Heart right ventricle (tissue), 16 donors: Measurements from ENCODE around the gene MAP3K1. TPM values are rescaled to one million over a fixed set of nuclear protein-coding genes. Genes with fewer than 3 reads are reported as not detected.
"Not testable (repeated sequence)": the region's sequence is repeated elsewhere in the genome, so short reads cannot be mapped to it uniquely, and the experiment has no call there.

Source experiments
- ATAC-seq, 8 donors: fragments of 200-7000 bp; cut with Tn5 transposase; one replicate each; pipeline ENCODE4 v1.9.1; 2020; ENCODE audit warnings: mild to moderate bottlenecking in 8 of 8, moderate library complexity in 8 of 8, moderate number of reproducible peaks in 1 of 8
- DNase-seq, 2 donors: peaks; one replicate each; pipeline ENCODE4 v3.0.0-alpha.2; 2020
- H3K27ac ChIP-seq, 10 donors: fragments of 200-600 bp; sonication (generic) in 2 of 10; one replicate each; pipeline versions ENCODE4 v1.5.0 to v1.8.0; 2020 to 2022; ENCODE audit warnings: mild to moderate bottlenecking in 3 of 10
- H3K27me3 ChIP-seq, 7 donors: fragments of 200-600 bp; one replicate each; pipeline ENCODE4 v1.8.0; 2021 to 2022; ENCODE audit warnings: mild to moderate bottlenecking in 2 of 7
- H3K36me3 ChIP-seq, 9 donors: fragments of 200-600 bp; sonication (generic) in 1 of 9; one replicate each; pipeline versions ENCODE4 v1.5.0 to v1.8.0; 2020 to 2022; ENCODE audit warnings: mild to moderate bottlenecking in 2 of 9
- H3K4me1 ChIP-seq, 9 donors: fragments of 200-600 bp; sonication (generic) in 1 of 9; one replicate each; pipeline versions ENCODE4 v1.5.0 to v1.8.0; 2020 to 2022; ENCODE audit warnings: mild to moderate bottlenecking in 4 of 9
- H3K4me3 ChIP-seq, 10 donors: fragments of 200-600 bp; sonication (generic) in 2 of 10; one replicate each; pipeline versions ENCODE4 v1.5.0 to v1.8.0; 2020 to 2022; ENCODE audit warnings: mild to moderate bottlenecking in 7 of 10, moderate library complexity in 2 of 10
- H3K9me3 ChIP-seq, 11 donors: fragments of 200-600 bp in 10 of 11; sonication (generic) in 2 of 11; one replicate each; pipeline versions ENCODE4 v1.5.0 to v1.8.0; 2013 to 2022; ENCODE audit warnings: mild to moderate bottlenecking in 2 of 11, control low read depth in 1 of 11, moderate library complexity in 1 of 11
- WGBS, 2 donors: extraction: QIAGEN DNeasy Blood & Tissue Kit; methylation state at CpG; one replicate each; pipeline ENCODE4 v1.1.7; 2013; ENCODE audit warnings: inconsistent platforms in 1 of 2; 5-methylcytosine and 5-hydroxymethylcytosine counted together
- intact Hi-C, 10 donors: fragments of 100-400 bp; cut with DNase I; formaldehyde crosslinking; loops; one replicate each; pipeline versions ENCODE4 v1.11.1 to v1.14.2; 2022
- polyA plus RNA-seq, 2 donors: library from polyadenylated mRNA; stranded (reverse); fragments of 200-250 nt; gene quantifications; one replicate each; pipeline ENCODE4 v1.2.3, GENCODE V29; 2013
- total RNA-seq, 10 donors: library from RNA; stranded (reverse); fragmentation: NEBNext Ultra II Directional in 3 of 10; extraction: Animal tissue kit (Norgen Biotek cat#: 25700) in 3 of 10; gene quantifications; one replicate each; pipeline versions ENCODE4 v1.2.1 to v1.2.4, GENCODE V29; 2021 to 2023
- TF ChIP-seq, protein P1 (sequence below), 9 donors: fragments of 200-600 bp; sonication (generic) in 2 of 9; IDR thresholded peaks; one replicate each; pipeline versions ENCODE4 v1.5.0 to v1.8.0; 2021 to 2022; ENCODE audit warnings: antibody characterized with exemption in 9 of 9, mild to moderate bottlenecking in 5 of 9, moderate library complexity in 1 of 9
- donor health status: Arrhythmogenic right ventricular cardiomyopathy.
- donor health status: ischemic (EF 13 %, LVEDD 7.1; RV severe dilation, severe dysfunction).
- donor health status: healthy with polysubstance abuse.
- donor health status: DM: no; HTN: yes; CAD: no.
- donor health status: DM: no; HTN: no; CAD: no.
- donor health status: ischemic (EF 25% LVEDD 6.9; RV normal size, moderate dysfunction).
- donor health status: ischemic (EF 25% LVEDD 5.7; RV mildly dilated, moderate dysfunction).
- donor health status: healthy.
- donor health status: DM: yes; HTN: yes; CAD: no.
- donor health status: Ischemic cardiomyopathy.
- donor health status: ischemic (EF 35%, LVEDD 5.7; RV mildly dilated, moderate dysfunction).
- donor health status: nonischemic (EF 11% LVEDD 7.7; RV severe dilation, severe dysfunction).
- donor health status: DM: yes; HTN: yes; CAD: no.
- donor health status: PGD.
- donor health status: ischemic (EF 29% LVEDD 5.4; RV normal size, mild dysfunction).
- donor health status: nonischemic (EF 23%, LVEDD 6.1; RV moderate dilation, normal function).

Gene MAP3K1
- total and polyA plus RNA-seq, 12 donors = 1.7 to 13.3 (median 6.3) TPM

DNA sequence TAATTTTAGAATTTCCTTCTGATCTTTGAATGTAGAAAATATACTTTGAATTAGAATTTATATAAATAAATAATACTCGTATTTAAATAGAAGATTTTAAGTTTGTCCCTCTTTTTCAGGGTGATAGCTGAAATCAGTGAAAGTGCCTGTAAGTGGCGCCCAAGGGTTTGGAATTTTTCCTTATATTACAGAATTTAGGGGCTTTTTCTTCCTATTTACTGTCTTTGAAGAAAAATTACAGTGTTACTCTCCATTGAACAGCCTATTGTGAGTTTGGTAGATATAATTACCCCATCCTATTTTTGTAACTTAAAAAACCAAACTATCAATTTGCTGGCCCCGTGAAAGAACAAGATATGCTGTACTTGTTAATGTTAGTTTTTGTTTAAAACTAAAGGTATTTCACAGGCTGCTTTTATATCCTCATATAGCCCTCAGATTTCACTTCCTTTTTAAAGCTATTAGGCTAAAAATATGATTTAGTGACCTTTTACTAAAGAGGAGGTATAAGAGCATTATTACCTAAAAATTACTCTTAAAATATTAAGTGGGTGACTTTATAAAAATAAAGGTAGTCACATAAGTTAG is 3.2 kb downstream of the MAP3K1 start:
- Histone ChIP-seq H3K36me3 (peaks cover 0 to 7% (median 0%) of the 10 kb centered on the region in 9 donors), H3K9me3 (no peaks in the 10 kb centered on the region), H3K27me3 (no peaks in the 10 kb centered on the region), H3K4me1 (peaks cover 5 to 69% (median 53%) of the 10 kb centered on the region in 9 donors), H3K4me3 (peak overlapping the region in 8 of 10 donors; percentile 3 to 94 (median 82)), H3K27ac (peak overlapping the region in 9 of 10 donors; percentile 3 to 99 (median 95))
- 37 to 53% methylated on average over 3 of the region's 3 CpGs for WGBS, 2 donors
- TF ChIP-seq, protein P1, sequence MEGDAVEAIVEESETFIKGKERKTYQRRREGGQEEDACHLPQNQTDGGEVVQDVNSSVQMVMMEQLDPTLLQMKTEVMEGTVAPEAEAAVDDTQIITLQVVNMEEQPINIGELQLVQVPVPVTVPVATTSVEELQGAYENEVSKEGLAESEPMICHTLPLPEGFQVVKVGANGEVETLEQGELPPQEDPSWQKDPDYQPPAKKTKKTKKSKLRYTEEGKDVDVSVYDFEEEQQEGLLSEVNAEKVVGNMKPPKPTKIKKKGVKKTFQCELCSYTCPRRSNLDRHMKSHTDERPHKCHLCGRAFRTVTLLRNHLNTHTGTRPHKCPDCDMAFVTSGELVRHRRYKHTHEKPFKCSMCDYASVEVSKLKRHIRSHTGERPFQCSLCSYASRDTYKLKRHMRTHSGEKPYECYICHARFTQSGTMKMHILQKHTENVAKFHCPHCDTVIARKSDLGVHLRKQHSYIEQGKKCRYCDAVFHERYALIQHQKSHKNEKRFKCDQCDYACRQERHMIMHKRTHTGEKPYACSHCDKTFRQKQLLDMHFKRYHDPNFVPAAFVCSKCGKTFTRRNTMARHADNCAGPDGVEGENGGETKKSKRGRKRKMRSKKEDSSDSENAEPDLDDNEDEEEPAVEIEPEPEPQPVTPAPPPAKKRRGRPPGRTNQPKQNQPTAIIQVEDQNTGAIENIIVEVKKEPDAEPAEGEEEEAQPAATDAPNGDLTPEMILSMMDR (IDR thresholded peaks at IDR 0.05) = peak in 4 of 9 donors; percentile 26 to 51 (median 34)
- intact Hi-C loops = loop anchor here in 7 of 10 donors (5.0 to 10.0 kb wide), 6 partner anchors 204 to 821 kb away; no protein-coding TSS in a partner anchor
- ATAC-seq (no peak), DNase-seq (no peak)

DNA sequence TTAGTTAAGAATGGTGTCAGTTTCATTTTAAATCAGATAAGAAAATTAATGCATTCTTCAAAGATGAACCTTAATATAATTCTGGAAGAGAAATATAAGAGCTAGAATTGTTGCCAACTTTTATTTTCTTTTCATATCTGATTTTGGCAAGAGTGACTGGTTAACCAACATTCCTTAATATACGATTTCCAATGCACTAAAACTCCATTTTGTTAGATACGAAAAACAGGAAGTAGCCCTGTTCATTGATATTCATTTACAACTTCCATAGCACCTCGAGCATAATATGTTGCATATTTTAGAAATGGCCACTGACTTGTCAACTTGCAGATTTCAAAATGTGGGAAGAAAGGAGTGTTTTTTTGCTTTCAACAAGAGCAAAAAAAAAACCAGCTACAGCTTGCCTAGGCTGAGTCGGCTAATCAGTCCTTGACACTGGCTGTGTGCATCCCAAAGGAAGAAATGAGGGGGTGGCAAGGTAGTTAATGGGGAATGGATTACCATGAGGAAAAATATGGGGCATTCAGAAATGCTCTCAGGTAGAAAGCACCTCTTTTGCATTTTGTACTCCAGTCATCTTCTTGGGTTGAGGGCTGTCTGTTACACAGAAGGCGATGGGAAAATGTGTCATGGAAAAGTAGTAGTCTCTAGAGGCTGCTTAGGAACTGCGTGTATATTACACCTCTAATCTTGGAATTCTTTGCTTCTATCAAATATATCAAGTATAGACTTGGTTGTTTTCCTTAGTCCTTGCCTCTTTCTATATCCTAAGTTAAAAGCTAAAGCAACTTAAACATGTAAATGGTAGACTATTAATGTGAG is 3.9 kb downstream of the MAP3K1 start:
- intact Hi-C loops = loop anchor here in 7 of 10 donors (5.0 to 10.0 kb wide), 6 partner anchors 204 to 822 kb away; no protein-coding TSS in a partner anchor
- Histone ChIP-seq H3K27ac (peak overlapping the region in 8 of 10 donors; percentile 6 to 99 (median 92)), H3K4me1 (peaks cover 5 to 75% (median 60%) of the 10 kb centered on the region in 9 donors)

GRCh38 chr5:56821868-56822267 is 6.5 kb downstream of the MAP3K1 start:
- H3K4me1 ChIP-seq = peaks cover 5 to 99% (median 68%) of the 10 kb centered on the region in 9 donors
- H3K4me3 ChIP-seq, H3K9me3 ChIP-seq, H3K36me3 ChIP-seq, intact Hi-C loops, H3K27ac ChIP-seq, DNase-seq, H3K27me3 ChIP-seq, ATAC-seq: not testable (repeated sequence)
- WGBS, 2 donors = 89 to 91% methylated on average over 5 of the region's 5 CpGs

More for the DNA sequence above, 3.9 kb downstream of the MAP3K1 start:
- Histone ChIP-seq H3K4me3 (peak overlapping the region in 8 of 10 donors; percentile 3 to 94 (median 82)), H3K27me3 (no peaks in the 10 kb centered on the region), H3K9me3 (no peaks in the 10 kb centered on the region), H3K36me3 (peaks cover 0 to 7% (median 0%) of the 10 kb centered on the region in 9 donors)
- no peak for DNase-seq
- ATAC-seq = no peak
- TF ChIP-seq, protein P1 (IDR thresholded peaks at IDR 0.05) = no peak
- WGBS, 2 donors = 42 to 65% methylated on average over 6 of the region's 6 CpGs

DNA sequence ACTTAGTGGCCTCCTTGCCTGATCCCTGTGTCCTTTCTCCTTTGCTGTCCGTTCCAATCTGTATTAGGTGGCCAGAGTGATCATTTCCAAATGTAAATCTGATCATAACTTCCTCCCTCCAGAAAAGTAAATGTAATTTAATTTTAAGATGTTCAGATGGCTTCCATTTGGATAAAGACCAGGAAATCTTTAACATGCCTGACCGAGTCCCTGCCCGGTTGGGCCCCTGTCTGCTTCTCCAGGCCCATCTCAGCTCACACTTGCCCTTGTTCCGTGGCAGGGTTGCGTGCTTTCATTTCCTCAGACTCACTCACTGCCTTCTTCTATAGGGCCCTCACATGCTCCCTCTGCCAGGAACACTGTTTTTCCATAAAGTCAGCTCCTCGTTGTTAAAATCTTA is 7.6 kb downstream of the MAP3K1 start:
- H3K27ac ChIP-seq = no peak overlapping the region
- H3K4me1 ChIP-seq = peaks cover 2 to 99% (median 70%) of the 10 kb centered on the region in 9 donors
- intact Hi-C loops = no loop called here
- 48 to 51% methylated on average over 6 of the region's 6 CpGs for WGBS, 2 donors
- peaks cover 0 to 7% (median 0%) of the 10 kb centered on the region in 9 donors for H3K36me3 ChIP-seq
- no peak overlapping the region for H3K4me3 ChIP-seq
- no peak for DNase-seq
- TF ChIP-seq, protein P1 (IDR thresholded peaks at IDR 0.05) = no peak
- peak in 4 of 8 donors; percentile 17 to 68 (median 40) for ATAC-seq
- no peaks in the 10 kb centered on the region for H3K27me3 ChIP-seq
- H3K9me3 ChIP-seq = no peaks in the 10 kb centered on the region
